ENCODE measurements around the gene VENTX.
A peak's percentile ranks its signal among the peaks of the same experiment; 100 is the strongest.

VENTX gene

GRCh38 chr10:133236401-133237240 lies 1.0 kb upstream of the VENTX start:
- no peak for DNase-seq (ENCODE audit: low spot score)

DNA sequence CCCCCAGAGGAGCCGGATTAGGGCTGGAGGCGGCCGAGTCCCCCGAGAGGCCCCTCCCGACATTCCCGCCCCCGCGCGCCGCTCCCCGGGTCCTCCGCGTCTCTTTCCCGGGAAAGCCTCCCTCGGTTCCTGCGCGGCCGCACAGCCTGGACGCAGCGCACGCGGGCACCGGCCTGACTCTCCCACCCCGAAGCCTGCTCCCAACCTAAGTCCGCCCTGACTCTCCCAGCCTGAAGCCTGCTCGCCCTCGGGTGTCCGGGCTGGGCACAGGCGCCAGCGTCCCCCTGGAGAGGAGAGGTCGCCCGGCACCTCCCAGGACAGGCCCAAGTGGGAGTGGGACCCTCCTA lies 441 bp upstream of the VENTX start:
- DNase-seq (ENCODE audit: low spot score), result no peak

GRCh38 chr10:133238466-133238804 lies 780 bp downstream of the VENTX start:
- no peak for DNase-seq (ENCODE audit: low spot score)

DNA sequence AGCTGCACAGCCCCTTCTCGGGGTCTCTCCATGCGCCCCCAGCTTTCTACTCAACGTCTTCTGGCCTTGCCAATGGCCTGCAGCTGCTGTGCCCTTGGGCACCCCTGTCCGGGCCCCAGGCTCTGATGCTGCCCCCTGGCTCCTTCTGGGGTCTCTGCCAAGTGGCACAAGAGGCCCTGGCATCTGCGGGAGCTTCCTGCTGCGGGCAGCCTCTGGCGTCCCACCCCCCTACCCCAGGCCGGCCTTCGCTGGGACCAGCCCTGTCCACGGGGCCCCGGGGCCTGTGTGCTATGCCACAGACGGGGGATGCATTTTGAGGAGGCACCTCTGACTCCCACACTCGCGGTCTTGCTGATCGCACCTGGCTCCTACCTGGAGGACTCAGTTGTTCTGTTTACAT lies 2.3 kb downstream of the VENTX start:
- DNase-seq (ENCODE audit: low spot score), result no peak

DNA sequence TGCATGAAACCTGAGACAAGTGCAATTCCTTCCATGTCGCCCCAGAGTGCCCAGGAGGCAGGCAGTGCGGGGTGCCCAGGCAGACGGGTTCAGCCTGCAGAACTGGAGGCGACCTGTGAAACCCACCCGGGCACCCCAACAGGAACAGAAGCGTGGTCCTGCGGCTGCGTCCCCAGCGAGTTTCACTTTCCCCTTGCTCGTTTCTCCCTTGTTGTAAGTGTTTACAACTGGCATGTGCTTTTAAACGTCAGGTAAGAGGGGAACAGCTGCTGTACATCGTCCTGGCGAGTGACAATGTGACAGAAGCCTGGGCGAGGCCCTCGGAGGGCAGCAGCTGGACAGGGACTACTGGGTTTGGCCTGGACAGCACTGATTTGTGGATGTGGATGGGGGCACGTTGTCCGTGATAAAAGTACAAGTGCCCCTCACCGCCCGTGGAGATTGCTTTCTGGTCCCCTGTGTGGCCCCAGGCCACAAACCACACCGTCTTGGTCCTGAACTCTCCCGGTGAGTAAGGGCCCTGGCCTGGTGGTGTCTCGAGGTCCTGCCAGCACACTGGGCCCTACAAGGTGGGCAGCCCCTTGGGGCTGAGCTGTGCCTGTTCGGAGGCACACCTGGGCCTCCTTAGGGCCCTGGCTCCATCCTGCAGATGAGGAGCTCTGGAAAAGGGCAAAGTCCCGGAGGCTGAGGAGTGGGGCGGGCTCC lies 4.0 kb downstream of the VENTX start:
- no peak for DNase-seq (ENCODE audit: low spot score)

DNA sequence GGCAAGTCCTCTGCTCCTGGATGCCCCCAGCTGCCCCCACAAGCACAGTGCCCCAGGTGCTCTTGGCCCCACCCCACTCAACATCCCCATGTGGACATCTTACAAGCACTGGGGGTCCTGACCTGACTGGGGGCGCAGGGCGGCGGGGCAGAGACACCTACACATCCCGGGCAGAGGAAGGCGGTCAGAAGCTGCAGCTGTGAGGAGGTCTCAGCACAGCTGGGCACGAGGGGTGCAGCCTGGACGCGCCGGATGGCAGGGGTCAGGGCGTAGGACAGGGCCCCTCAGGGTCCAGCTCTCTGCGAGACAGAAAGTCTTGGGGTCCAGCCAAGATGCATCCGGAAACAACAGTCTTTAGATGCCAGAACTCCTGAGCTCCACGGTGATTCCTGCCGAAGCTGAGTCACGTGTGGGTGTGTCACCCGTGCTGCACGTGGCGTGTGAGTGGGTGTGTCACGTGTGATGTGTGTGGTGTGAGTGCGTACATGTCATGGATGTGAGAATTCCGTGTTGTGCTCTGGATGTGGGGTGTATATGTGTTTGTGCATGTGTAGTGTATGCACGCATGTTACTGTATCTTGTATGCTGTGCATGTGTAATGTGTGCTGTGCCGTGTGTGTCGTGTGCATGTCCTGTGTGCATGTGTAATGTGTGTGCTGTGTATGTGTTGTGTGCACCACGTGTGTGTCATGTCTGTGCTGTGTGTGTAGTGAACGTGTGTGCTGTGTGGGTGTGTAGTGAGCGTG lies 5.1 kb downstream of the VENTX start:
- DNase-seq (ENCODE audit: low spot score), result no peak

GRCh38 chr10:133243593-133243992 lies 5.9 kb downstream of the VENTX start:
- DNase-seq (ENCODE audit: low spot score), result no peak

- peak; percentile 58 for DNase-seq (ENCODE audit: low spot score)
Observed at GRCh38 chr10:133245439-133246235, 8.0 kb downstream of the VENTX start.

GRCh38 chr10:133246236-133246626 lies 8.6 kb downstream of the VENTX start:
- DNase-seq (ENCODE audit: low spot score), result no peak

GRCh38 chr10:133247681-133248333 lies 10.2 kb downstream of the VENTX start:
- no peak for DNase-seq (ENCODE audit: low spot score)

DNA sequence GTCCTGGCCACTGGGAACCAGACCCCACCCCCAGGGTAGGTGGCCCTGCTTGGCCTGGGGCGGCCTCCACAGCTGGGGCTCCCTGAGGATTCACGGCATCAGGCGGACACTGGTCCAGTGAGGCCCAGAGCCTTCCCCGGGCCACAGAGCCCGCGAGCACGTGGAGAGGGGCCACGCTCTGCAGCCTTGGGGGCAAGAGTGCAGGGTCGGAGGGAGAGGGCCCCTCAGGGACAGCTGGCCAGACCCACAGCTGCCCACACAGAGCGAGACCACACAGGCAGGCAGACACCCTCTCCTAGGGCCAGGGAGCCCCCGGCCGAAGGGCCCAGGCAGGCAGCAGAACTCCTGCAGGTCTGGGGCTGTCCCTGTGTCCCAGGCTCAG lies 10.7 kb downstream of the VENTX start:
- no peak for DNase-seq (ENCODE audit: low spot score)

DNA sequence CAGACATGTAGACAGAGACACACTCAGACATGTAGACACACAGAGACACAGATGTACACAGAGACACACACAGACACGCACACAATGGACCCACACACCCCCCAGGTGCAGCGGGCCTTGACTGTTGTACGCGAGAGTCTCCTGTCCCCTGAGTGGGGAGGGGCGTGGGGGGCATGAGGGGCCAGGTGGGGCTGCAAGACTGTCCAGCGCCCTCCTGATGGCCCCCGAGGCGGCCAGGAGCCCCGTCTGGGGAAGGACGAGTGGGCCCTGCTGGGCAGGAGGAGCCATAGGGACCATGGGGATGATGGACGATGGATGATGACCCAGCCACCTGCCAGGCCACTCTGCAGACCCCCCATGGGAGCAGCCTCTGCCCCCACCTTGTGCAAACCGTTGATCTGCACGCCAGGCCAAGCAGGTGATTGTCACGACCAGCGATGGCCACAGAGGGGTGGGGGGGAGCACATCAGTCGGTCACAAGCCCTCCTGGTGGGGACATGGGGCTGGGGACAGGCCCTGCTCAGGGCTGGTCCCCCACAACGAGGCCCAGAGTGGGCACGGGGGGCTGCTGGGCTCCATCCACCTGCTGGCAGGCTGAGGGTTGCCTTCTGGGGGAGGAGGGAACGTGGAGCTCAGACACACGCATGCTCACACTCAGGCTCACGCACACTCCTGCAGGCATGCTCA lies 11.6 kb downstream of the VENTX start:
- DNase-seq (ENCODE audit: low spot score), result no peak

- no peak for DNase-seq (ENCODE audit: low spot score)
Observed at GRCh38 chr10:133249975-133250754, 12.5 kb downstream of the VENTX start.

DNA sequence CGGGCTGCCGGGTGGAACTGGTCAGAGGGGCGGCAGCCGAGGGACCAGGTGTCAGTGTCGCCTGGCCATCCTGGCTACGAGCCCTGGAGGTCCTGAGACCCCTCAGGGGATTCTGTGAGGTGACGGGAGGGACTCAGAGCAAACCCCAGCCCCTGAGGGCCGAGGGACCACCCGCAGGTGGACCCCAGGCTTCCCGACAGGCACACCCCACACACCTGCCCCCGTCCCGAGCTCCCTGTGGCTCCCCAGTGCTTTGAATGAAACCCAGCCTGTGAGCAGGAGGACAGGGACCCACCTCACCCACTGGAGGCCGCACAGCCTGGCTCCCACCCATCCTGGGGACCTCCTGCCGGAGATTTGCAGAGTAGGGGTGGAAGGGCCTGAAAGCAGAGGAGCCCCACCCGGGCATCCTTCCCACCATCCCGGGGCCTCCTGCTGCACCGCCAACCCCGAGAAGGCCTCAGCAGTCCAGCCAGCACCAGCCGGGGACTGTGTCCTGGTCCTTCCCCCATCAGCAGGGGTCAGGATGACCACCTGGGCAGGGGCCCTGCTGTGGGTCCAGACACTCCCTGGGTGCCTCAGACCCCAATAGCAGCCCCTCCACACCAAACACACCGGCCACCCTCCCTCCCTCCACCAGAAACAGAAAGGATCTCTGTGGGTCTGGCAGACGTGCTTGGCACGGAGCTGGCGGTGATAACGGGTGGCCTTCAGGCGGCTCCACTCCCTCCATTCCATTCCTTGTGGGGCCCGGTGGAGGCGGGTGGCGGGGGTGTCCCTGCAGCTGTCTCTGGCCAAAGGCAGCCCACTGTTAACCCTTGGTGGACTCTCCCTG lies 13.9 kb downstream of the VENTX start:
- no peak for DNase-seq (ENCODE audit: low spot score)

- DNase-seq (ENCODE audit: low spot score), result no peak
Observed at GRCh38 chr10:133252223-133252552, 14.5 kb downstream of the VENTX start.

DNA sequence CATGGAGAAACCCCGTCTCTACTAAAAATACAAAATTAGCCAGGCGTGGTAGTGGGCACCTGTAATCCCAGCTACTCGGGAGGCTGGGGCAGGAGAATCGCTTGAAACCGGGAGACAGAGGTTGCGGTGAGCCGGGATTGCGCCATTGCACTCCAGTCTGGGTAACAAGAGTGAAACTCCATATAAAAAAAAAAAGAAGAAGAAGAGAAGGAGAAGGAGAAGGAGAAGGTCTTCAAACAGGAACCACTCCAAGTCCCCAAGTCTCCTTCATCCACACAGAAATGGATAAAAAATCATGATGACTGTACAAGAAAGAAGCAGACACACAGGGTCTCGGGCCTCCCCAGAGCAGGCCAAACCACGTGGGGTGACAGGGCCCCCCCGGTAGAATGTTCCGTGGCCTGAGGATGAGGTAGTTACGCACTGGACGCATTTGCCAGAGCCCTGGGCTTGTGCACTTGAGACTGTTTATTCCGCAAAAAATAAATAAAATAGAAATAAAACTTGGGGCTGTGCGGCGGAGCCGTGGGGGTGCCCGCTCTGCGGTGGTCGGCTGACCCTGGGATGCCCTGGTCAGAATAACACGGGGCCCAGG lies 15.8 kb downstream of the VENTX start:
- no peak for DNase-seq (ENCODE audit: low spot score)

- no peak for DNase-seq (ENCODE audit: low spot score)
Observed at GRCh38 chr10:133254421-133255120, 16.9 kb downstream of the VENTX start.

DNA sequence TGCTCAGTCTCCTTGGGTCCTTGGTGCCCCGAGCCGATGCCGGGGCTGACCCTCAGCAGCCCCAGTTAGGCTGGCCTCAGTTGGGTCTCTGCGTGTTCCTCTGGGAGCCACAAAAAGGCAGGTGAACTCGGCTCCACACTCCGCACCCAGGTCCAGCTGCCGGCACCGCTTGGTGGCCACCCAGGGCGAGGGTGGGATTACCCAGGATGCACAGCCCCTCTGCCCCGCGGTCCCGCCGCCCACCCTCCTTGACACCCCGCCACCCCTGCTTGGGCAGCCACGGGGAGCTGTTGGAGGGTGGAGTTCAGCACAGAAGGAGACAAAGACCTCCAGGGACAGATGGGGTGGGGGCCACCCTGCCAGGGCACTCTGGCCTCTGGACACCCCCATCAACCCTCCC lies 17.7 kb downstream of the VENTX start:
- no peak for DNase-seq (ENCODE audit: low spot score)
